ENCODE results near the gene C5orf24.
"Not testable (repeated sequence)": the region's sequence is repeated elsewhere in the genome, so short reads cannot be mapped to it uniquely, and the experiment has no call there.

The C5orf24 gene

GRCh38 chr5:134845852-134846640, at the start of gene C5orf24:
TSS of gene C5orf24 (plus strand) at chr5:134845968. CDS start at chr5:134854901, 8,933 bp downstream.
- DNase-seq (ENCODE audit: low read depth) = peak; percentile 84

DNA sequence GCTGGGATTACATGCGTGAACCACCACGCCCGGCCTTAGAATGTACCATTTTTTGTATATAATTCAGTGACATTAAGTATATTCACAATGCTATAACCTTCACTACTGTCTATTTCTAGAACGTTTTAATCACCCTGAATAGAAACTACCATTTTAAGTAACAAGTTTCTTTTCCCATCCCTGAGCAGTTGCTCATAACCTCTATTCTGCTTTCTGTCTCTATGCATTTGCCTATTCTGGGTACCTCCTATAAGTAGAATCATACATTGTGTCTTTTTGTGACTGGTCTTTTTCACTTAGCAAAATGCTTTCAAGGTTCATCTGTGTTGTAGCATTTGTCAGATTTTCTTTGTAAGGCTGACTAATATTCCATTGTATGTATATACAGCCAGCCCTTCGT, 47.3 kb upstream of the C5orf24 start:
- no peak for DNase-seq (ENCODE audit: low read depth)

GRCh38 chr5:134803821-134804220, 41.9 kb upstream of the C5orf24 start:
- DNase-seq (ENCODE audit: low read depth) = no peak

DNA sequence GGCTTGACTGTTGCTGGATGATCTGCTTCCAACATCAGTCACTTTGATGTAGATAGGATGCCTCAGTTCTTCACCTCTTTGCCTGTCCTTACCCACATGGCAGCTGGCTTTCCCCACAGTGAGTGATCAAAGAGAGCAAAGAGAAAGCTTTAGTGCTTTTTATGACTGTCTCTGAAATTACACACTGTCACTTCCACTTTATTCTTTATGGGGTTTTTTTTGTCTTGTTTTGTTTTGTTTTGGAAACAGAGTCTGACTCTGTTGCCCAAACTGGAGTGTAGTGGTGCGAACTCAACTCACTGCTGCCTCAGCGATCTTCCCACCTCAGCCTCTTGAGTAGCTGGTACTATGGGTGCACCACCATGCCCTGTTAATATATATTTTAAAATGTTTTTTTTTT, 32.4 kb upstream of the C5orf24 start:
- no peak for DNase-seq (ENCODE audit: low read depth)

GRCh38 chr5:134813827-134814226, 31.9 kb upstream of the C5orf24 start:
- DNase-seq (ENCODE audit: low read depth) = no peak

GRCh38 chr5:134817006-134817405, 28.8 kb upstream of the C5orf24 start:
- DNase-seq (ENCODE audit: low read depth) = no peak

GRCh38 chr5:134818776-134819175, 27.0 kb upstream of the C5orf24 start:
- DNase-seq (ENCODE audit: low read depth) = no peak

DNA sequence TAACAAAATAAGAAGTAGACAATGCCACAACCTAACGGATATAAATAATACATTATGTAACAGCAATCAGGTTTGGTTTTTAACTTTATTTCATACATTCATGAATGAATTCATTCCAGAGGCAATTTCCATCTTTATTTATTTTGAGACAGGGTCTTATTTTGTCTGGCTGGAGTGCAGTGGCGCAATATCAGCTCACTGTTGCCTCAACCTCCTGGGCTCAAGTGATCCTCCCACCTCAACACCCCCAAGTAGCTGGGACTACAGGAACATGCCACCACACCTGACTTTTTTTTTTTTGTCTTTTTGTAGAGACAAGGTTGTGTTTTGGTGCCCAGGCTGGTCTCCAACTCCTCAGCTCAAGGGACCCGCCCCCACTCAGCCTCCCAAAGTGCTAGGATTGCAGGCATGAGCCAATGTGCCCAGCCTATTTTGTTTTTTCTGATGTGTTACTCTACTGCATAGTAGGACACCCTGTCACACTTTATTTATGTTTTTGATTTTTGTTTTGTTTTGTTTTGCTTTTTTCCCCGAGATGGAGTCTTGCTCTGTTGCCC, 26.3 kb upstream of the C5orf24 start:
- DNase-seq (ENCODE audit: low read depth) = no peak

DNA sequence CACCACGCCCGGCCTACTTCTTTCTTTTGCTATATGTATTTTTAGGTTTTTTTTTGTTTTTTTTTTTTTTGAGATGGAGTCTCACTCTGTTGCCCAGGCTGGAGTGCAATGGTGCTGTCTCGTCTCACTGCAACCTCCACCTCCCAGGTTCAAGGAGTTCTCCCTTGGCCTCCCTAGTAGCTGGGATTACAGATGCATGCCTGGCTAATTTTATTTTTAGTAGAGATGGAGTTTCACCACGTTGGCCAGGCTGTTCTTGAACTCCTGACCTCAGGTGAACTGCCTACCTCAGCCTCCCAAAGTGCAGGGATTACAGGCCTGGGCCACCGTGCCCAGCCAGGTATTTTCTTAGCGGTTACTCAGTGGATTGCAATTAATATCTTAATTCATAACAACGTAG, 23.9 kb upstream of the C5orf24 start:
- DNase-seq (ENCODE audit: low read depth) = no peak

- DNase-seq (ENCODE audit: low read depth) = no peak
Observed at GRCh38 chr5:134824681-134825080, 21.1 kb upstream of the C5orf24 start.

DNA sequence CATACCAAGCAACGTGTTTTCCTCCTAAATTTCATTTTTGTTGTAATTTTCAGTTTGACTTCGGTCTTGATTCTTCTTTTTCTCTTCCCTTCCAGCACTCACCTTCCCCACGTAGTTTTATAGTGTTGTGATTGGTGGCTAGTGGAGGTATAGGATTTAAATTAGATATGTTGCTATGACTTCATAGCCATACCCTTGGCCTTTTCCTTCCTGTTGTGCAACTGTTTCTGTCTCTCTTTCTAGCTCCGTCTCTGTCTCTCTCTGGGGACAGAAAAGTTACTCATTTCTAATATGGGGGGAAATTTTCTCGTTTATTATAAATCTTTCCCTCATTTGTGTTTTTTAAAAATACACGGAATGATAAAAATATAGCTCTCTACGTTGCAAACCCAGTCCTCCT, 20.6 kb upstream of the C5orf24 start:
- no peak for DNase-seq (ENCODE audit: low read depth)

DNA sequence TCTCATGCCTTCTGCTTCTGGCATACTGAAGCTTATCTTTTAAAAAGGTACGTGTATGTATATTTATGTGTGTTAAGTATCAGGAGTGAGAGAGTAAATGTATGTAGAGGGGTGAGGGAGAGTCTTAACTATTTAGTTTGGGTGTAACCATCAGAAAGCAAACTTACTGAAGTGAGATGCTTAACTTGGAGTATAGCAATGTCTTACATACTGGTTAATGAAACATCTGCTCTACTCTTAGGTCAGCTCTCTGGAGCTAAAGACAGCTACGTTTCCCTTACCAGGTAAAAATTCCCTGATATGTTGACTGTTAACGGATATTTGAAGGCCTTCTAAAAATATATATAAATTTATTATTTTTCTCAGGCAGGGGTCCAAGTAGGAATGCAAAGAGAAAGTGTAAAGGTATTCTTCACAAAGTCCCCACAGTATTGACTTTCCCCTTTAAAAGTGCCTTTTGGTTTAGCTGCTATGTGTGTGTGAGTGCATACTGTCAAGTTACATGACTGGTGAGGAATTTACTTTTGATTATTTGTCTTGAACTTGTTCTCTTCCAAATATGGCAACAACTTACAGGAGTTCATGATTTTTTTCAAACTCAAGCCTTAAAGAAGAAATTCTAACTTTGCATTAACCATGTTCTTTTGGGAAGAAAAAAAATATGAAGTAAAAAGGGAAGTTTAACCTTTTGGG, 12.3 kb upstream of the C5orf24 start:
- DNase-seq (ENCODE audit: low read depth) = no peak

DNA sequence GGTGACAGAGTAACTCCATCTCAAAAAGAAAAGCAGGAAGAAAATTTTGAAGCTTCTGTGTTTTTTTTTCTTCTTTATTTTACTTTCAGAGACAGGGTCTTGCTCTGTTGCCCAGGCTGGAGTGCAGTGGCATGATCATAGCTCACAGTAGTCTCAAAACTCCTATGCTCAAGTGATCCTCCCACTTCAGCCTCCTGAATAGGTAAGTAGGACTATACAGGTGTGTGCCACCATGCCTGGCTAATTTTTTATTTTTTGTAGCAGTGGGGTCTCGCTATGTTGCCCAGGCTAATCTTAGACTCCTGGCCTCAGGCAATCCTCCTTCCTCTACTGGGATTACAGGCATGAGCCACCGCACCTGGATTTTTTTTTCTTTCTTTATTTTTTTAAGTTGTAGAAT, 10.1 kb upstream of the C5orf24 start:
- DNase-seq (ENCODE audit: low read depth) = no peak

DNA sequence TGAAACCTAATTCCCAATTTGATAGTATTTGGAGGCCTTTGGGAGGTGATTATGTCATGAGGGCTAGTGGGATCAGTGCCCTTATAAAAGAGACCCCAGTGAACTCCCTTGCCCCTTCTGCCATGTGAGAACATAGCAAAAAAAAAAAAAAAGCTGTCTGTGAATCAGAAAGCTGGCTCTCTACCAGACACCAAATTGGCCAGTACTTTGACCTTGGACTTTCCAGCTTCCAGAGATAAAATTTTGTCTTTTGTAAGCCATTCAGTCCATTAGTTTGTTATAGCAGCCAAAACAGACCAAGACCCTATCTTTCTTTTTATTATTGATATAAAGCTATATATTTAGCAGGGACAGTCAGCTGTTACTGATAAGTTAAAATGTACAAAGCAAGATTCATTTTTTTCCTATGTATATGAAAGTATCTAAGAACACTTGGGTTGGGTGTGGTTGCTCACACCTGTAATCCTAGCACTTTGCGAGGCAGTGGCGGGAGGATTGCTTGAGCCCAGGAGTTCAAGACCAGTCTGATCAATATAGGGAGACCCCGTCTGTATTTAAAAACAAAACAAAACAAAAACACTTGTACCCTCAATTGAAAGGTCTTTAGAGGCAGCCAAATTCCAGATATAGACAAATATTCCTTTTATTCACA, 8.1 kb upstream of the C5orf24 start:
- DNase-seq (ENCODE audit: low read depth) = no peak

DNA sequence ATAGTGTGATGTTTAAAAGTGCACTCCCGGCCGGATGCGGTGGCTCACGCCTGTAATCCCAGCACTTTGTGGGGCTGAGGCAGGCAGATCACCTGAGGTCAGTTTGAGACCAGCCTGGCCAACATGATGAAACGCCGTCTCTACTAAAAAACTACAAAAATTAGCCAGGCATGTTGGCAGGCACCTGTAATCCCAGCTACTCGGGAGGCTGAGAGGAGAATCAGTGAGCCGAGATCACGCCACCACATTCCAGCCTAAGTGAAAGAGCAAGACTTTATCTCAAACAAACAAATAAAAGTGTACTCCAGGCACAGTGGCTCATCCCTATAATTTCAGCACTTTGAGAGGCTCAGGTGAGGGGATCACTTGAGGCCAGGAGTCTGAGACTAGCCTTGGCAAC, 7.4 kb upstream of the C5orf24 start:
- not testable (repeated sequence) for DNase-seq (ENCODE audit: low read depth)

GRCh38 chr5:134840811-134841210, 5.0 kb upstream of the C5orf24 start:
- DNase-seq (ENCODE audit: low read depth) = no peak

GRCh38 chr5:134844252-134844651, 1.5 kb upstream of the C5orf24 start:
- no peak for DNase-seq (ENCODE audit: low read depth)

GRCh38 chr5:134845335-134845851, 375 bp upstream of the C5orf24 start:
- DNase-seq (ENCODE audit: low read depth) = no peak

DNA sequence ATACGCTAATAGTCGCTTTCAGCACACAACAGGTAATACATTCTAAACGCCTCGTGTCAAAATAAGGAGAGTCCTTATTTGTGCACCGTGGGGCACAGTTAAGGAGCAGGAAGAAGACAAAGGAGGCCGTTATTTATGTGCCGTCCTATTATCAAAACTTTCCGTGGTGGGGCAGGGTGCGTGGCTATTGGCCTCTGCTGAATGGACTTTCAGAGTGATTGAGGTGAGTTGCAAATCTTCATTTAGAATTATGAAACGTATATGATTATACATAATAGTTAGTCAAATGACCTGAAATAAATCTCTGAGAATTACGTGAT, 833 bp downstream of the C5orf24 start:
- DNase-seq (ENCODE audit: low read depth) = no peak

GRCh38 chr5:134849434-134849933, 3.7 kb downstream of the C5orf24 start:
- not testable (repeated sequence) for DNase-seq (ENCODE audit: low read depth)

DNA sequence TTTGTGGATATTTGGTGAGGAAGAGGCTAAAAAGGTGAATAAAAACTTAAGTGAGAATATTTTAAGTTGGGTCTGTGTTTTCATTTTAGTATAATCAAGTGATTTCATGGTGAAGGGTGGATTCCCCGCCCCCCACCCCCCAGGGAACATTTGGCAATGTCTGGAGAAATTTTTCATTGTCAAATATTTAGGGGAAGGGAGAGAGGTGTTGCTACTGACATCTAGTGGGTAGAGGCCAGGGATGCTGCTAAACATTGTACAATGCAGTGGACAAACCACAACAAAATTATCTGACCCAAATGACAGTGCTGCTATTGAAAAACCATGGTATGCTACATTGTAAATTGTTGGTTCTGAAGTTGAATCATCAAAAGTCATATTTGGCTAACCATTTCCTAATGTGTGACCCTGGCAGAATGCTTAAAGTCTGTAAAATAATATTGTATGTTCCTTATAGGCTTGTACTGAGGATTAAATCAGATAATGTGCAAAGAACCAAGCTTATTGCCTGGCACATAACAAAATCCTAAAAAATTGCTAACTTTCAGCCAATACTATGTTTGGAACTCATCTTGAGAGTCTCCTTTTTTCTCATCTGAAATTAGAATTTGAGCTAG, 5.6 kb downstream of the C5orf24 start:
- no peak for DNase-seq (ENCODE audit: low read depth)

- not testable (repeated sequence) for DNase-seq (ENCODE audit: low read depth)
Observed at GRCh38 chr5:134856465-134856864, 10.7 kb downstream of the C5orf24 start.

All from CMK (cell line).